LNCAP (cell line): ENCODE results near the gene MADD.

Source experiments
- CTCF ChIP-seq: fragments of 450-650 bp; IDR thresholded peaks from 2 replicates; pipeline ENCODE4 v1.5.1; 2017; ENCODE audit warnings: mild to moderate bottlenecking

The MADD gene

GRCh38 chr11:47234669-47235100 is 35.2 kb upstream of the MADD start:
- TF ChIP-seq CTCF: no peak

GRCh38 chr11:47235163-47235562 is 34.8 kb upstream of the MADD start:
- no peak for TF ChIP-seq CTCF

GRCh38 chr11:47236482-47236881 is 33.5 kb upstream of the MADD start:
- TF ChIP-seq CTCF: no peak

GRCh38 chr11:47239852-47240251 is 30.1 kb upstream of the MADD start:
- no peak for TF ChIP-seq CTCF

- no peak for TF ChIP-seq CTCF
These were observed 28.1 kb upstream of the MADD start for GRCh38 chr11:47241841-47242301.

GRCh38 chr11:47242596-47243192 is 27.2 kb upstream of the MADD start:
- no peak; the same call in 1 of the 2 replicates for TF ChIP-seq CTCF

- TF ChIP-seq CTCF: no peak
These were observed 26.5 kb upstream of the MADD start for GRCh38 chr11:47243454-47243853.
